DND-41 (cell line): Measurements from ENCODE around the gene NRARP.

Experiments
- CTCF ChIP-seq: IDR thresholded peaks from 2 replicates; pipeline ENCODE4 v1.5.1; 2012; ENCODE audit warnings: borderline replicate concordance, low read length, moderate library complexity, mild to moderate bottlenecking; ENCODE audit not compliant: poor library complexity, severe bottlenecking; ENCODE audit errors: extremely low read depth
- EZH2 ChIP-seq: IDR thresholded peaks from 3 replicates; pipeline ENCODE4 v1.6.1; 2012; ENCODE audit warnings: borderline replicate concordance, low read depth, mild to moderate bottlenecking, moderate library complexity, low read length, inconsistent platforms; ENCODE audit not compliant: severe bottlenecking

GRCh38 chr9:137314561-137315560 is 12.8 kb upstream of the NRARP start:
- TF ChIP-seq CTCF = no peak
- TF ChIP-seq EZH2 = no peak
